ENCODE measurements around the gene KIAA1549.

GRCh38 chr7:138903186-138903820 is 77.9 kb downstream of the KIAA1549 start:
- no peak for TF ChIP-seq CTCF (optimal IDR thresholded peaks at IDR 0.05 in 1 of 3, IDR thresholded peaks at IDR 0.05 in 1 of 3, conservative IDR thresholded peaks at IDR 0.05 in 1 of 3; ENCODE audit: extremely low read depth in 1 of 3, insufficient read depth in 2 of 3, low read length in 3 of 3)
- TF ChIP-seq EZH2 (IDR thresholded peaks at IDR 0.05; ENCODE audit: low read length) = no peak

Data from keratinocyte (primary cell).